GM12878 (cell line): ENCODE data around the gene CRYBG3.

Experiments
- FOS ChIP-seq: IDR thresholded peaks from 3 replicates; pipeline ENCODE4 v1.6.1; 2011; ENCODE audit warnings: borderline replicate concordance; ENCODE audit not compliant: insufficient read length; ENCODE audit errors: extremely low read depth
- POLR2A ChIP-seq: IDR thresholded peaks from 2 replicates; pipeline ENCODE4 v1.6.1; 2011; ENCODE audit warnings: low read depth, mild to moderate bottlenecking, low read length
- PRDM15 ChIP-seq: fragments of 450-650 bp; formaldehyde crosslinking; IDR thresholded peaks from 2 replicates; pipeline ENCODE4 v1.4.0; 2020; ENCODE audit warnings: mild to moderate bottlenecking, moderate library complexity
- RCOR1 ChIP-seq: conservative IDR thresholded peaks from 2 replicates; pipeline ENCODE4 v1.6.1; 2012; ENCODE audit warnings: low read depth, low read length, improper control_type of control experiment
- TAF1 ChIP-seq: IDR thresholded peaks from 2 replicates; pipeline ENCODE4 v1.6.1; 2011; ENCODE audit warnings: mild to moderate bottlenecking, low read depth, low read length, borderline replicate concordance

GRCh38 chr3:97795951-97796350 lies 25.9 kb upstream of the CRYBG3 start:
- TF ChIP-seq POLR2A = no peak
- TF ChIP-seq PRDM15 (CRISPR knock-in tag) = no peak
- TF ChIP-seq TAF1 = no peak
- TF ChIP-seq RCOR1 = no peak
- no peak for TF ChIP-seq FOS
